NOMO-1 (cell line): ENCODE measurements around the gene OR52J3.

Source experiments
- DNase-seq, 2 experiments: peaks; one replicate each; lab custom pipeline; 2025; ENCODE audit not compliant: unreplicated experiment in 2 of 2; lab: John Stamatoyannopoulos, UW

OR52J3 gene

GRCh38 chr11:5092821-5093585, 46.7 kb downstream of the OR52J3 start:
- DNase-seq = no peak

- no peak for DNase-seq
These were observed 49.7 kb downstream of the OR52J3 start for GRCh38 chr11:5096011-5096410.
